ENCODE measurements around the gene NDUFAF2.
"Not testable (repeated sequence)": the region's sequence is repeated elsewhere in the genome, so short reads cannot be mapped to it uniquely, and the experiment has no call there.

Gene NDUFAF2

GRCh38 chr5:61182449-61182848 lies 237.4 kb downstream of the NDUFAF2 start:
- DNase-seq, result no peak

DNA sequence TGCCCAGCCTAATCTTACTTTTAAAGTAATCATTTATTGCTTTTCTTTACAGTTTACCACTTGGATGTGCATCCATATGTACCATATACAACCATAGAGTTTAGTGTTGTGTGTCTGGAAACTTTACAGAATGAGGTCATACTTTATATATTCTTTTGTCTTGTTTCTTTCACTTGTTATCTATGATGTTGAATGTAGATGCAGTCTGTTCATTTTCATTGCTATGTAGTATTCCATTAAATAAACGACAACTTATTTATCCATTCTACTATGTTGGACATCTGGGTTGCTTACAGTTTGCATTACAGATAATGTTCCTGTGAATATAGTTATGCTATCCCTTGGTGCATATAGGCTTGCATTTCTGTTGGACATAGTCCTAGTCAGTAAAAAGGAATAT lies 238.5 kb downstream of the NDUFAF2 start:
- DNase-seq, result no peak

DNA sequence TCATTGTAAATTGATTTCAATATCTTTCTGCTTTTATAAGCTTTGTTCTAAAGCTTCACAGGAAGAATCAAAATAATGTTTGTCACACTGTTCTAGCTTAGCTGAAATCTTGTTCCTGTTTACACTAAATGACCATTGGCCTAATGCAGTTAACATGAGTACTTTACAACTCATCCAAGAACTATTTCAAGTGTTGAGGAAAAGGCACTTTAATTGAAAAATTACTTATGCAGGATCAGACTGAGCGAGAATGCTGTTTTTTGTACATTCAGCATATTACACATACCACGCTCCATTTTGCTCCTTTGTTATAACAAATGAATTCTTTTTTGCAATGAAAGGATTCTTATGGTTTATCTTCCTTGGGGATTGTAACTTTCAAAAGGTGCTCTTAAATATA lies 239.7 kb downstream of the NDUFAF2 start:
- DNase-seq, result peak; percentile 22

DNA sequence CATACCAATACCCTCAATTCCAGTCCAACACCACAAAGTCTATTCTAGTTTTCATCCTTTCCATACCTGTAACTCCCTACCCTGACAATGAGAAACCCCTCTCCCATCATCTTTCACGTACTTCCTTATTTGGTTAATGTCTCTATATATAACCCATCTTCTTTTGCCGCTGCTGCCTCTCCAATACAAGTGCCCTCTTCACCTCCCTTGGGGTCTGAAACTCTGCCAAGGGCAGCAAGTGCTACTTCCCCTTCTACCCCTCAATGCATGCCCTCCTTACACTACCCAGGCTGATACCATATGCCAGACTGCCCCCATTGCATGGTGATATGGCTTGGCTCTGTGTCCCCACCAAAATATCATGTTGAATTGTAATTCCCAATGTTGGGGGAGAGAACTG lies 241.6 kb downstream of the NDUFAF2 start:
- DNase-seq, result no peak

DNA sequence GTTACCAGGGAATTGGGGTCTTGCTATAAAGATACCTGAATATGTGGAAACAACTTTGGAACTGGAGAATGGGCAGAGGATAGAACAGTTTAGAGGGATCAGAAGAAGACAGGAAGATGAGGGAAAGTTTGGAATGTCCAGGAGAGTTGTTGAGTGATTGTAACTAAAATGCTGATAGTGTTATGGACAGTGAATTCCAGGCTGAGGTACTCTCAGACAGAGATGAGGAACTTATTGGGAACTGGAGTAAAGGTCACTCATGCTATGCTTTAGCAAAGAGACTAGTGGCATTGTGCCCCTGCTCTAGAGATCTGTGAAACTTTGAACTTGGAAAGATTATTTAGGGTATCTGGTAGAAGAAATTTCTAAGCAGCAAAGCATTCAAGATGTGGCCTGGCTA lies 242.3 kb downstream of the NDUFAF2 start:
- not testable (repeated sequence) for DNase-seq

DNA sequence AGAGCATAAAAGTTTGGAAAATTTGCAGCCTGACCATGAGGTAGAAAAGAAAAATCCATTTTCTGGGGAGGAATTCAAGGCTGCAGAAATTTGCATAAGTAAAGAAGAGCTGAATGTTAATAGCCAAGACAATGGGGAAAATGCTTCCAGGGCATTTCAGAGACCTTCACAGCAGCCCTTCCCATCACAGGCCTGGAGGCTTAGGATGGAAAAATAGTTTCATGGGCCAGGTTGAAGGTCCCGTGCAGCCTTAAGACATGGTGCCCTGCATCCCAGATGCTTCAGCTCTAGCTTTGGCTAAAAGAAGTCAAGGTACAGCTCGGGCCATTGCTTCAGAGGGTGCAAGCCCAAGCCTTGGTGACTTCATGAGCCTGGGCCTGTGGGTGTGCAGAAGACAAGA lies 242.8 kb downstream of the NDUFAF2 start:
- DNase-seq, result not testable (repeated sequence)

DNA sequence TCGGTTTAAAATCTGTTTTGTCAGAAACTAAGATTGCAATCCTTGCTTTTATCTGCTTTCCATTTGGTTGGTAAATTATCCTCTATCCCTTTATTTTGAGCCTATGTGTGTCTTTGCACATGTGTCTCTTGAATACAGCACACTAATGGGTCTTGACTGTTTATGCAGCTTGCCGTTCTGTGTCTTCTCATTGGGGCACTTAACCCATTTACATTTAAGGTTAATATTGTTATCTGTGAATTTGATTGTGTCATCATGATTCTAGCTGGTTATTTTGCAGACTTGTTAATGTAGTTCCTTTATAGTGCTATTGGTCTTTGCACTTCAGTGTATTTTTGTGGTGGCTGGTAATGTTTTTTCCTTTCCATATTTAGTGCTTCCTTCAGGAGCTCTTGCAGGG lies 253.6 kb downstream of the NDUFAF2 start:
- no peak for DNase-seq

GRCh38 chr5:61200582-61201155 lies 255.7 kb downstream of the NDUFAF2 start:
- DNase-seq, result no peak

- peak; percentile 46 for DNase-seq
Measured at GRCh38 chr5:61202213-61202612, 257.2 kb downstream of the NDUFAF2 start.

Measured in EL (cell line).